Mucosa of stomach (tissue), 1 donor: ENCODE data around the gene LRRC70.

Experiments used
- H3K27me3 ChIP-seq: one replicate; pipeline ENCODE4 v1.7.0; 2013; ENCODE audit warnings: mild to moderate bottlenecking, low read length; ENCODE audit not compliant: control insufficient read depth, insufficient read depth
- H3K36me3 ChIP-seq: one replicate; pipeline ENCODE4 v1.7.0; 2013; ENCODE audit warnings: low read length; ENCODE audit not compliant: control insufficient read depth, insufficient read depth
- H3K4me1 ChIP-seq: one replicate; pipeline ENCODE4 v1.7.0; 2013; ENCODE audit warnings: mild to moderate bottlenecking, low read length; ENCODE audit not compliant: control insufficient read depth, insufficient read depth
- H3K4me3 ChIP-seq: one replicate; pipeline ENCODE4 v1.7.0; 2013; ENCODE audit warnings: low read length
- H3K9ac ChIP-seq: one replicate; pipeline ENCODE4 v1.7.0; 2013; ENCODE audit warnings: mild to moderate bottlenecking, low read length, moderate library complexity
- H3K9me3 ChIP-seq: one replicate; pipeline ENCODE4 v1.7.0; 2013; ENCODE audit warnings: mild to moderate bottlenecking, low read length, moderate library complexity; ENCODE audit not compliant: control insufficient read depth
- donor health status: Pancreatic carcinoma.

LRRC70 gene

DNA sequence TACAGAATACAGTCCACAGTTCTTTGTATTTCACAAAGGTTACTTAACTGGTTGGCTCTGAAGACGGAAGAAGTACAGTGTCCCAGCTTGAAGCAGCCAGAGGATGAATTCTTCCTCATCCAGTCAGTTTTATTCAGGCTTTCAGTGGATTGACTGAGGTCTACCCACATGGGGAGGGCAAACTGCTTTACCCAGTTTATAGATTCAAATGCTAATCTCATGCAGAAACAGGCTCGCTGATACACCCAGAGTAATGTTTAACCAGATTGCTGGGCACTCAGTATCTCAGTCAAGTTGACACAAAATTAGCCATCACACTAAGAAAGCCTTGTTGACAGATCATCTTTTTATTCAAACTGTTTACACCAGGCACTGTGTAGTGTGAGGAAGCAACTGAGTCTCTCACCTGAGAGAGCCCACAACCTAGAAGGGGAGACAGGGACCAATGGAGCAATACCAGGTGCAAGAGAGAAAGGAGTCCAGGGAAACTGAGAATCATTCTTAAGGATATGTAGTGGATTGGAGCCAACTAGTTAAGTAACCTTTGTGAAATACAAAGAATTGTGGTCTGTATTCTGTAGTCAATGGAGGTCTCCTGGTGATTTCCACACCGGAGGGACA is 15.9 kb downstream of the LRRC70 start:
- no peak overlapping the region for H3K9ac ChIP-seq
- H3K27me3 ChIP-seq, result no peaks in the 10 kb centered on the region
- no peaks in the 10 kb centered on the region for H3K4me1 ChIP-seq
- no peaks in the 10 kb centered on the region for H3K9me3 ChIP-seq
- no peak overlapping the region for H3K4me3 ChIP-seq
- no peaks in the 10 kb centered on the region for H3K36me3 ChIP-seq

- H3K4me3 ChIP-seq, result no peak overlapping the region
- no peak overlapping the region for H3K9ac ChIP-seq
- no peaks in the 10 kb centered on the region for H3K36me3 ChIP-seq
- H3K9me3 ChIP-seq, result no peaks in the 10 kb centered on the region
- no peaks in the 10 kb centered on the region for H3K4me1 ChIP-seq
- H3K27me3 ChIP-seq, result no peaks in the 10 kb centered on the region
These were observed 17.5 kb downstream of the LRRC70 start for GRCh38 chr5:62596096-62596495.

DNA sequence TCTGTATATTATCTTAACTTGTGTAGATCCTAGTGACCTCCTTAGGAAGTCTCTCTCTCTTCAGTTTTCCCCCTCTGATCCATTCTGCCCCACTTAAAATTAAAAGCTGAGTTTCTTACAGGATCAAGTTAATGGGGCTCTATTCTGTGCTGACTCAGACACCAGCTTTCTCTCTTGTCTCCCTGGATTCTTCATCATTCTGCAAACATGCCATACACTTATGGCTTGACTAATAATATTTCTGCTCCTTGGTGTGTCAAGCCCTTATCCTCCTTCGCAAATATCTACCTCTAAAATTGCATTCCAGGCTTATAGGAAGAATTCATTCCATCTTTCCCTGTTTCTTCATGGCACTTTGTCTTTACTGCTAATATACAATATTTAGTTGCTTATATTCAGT is 18.1 kb downstream of the LRRC70 start:
- no peaks in the 10 kb centered on the region for H3K27me3 ChIP-seq
- no peak overlapping the region for H3K9ac ChIP-seq
- no peaks in the 10 kb centered on the region for H3K4me1 ChIP-seq
- no peak overlapping the region for H3K4me3 ChIP-seq
- no peaks in the 10 kb centered on the region for H3K36me3 ChIP-seq
- H3K9me3 ChIP-seq, result no peaks in the 10 kb centered on the region

DNA sequence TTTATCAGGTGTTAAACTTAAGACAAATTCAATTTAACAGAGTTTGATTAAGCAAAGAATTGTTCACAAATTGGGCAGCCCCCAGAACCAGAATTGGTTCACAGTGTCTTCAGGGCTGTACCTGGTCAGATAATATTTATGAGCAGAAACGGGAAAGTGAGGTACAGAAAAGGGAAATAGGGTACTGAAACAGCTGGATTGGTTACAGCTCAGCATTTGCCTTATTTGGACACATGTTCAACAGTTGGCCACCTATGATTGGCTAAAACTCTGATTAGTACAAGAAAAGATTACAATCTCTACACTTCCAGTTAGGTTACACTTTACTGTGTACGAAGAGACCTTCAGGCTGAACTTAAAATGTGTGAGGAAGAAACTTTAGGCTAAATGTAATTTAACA is 18.7 kb downstream of the LRRC70 start:
- no peak overlapping the region for H3K4me3 ChIP-seq
- H3K9ac ChIP-seq, result no peak overlapping the region
- H3K36me3 ChIP-seq, result no peaks in the 10 kb centered on the region
- H3K4me1 ChIP-seq, result no peaks in the 10 kb centered on the region
- no peaks in the 10 kb centered on the region for H3K9me3 ChIP-seq
- no peaks in the 10 kb centered on the region for H3K27me3 ChIP-seq

GRCh38 chr5:62600560-62601252 is 22.1 kb downstream of the LRRC70 start:
- Histone ChIP-seq H3K9ac (no peak overlapping the region), H3K27me3 (no peaks in the 10 kb centered on the region), H3K4me1 (no peaks in the 10 kb centered on the region), H3K4me3 (no peak overlapping the region), H3K9me3 (no peaks in the 10 kb centered on the region), H3K36me3 (no peaks in the 10 kb centered on the region)

- H3K27me3 ChIP-seq, result no peaks in the 10 kb centered on the region
- no peak overlapping the region for H3K4me3 ChIP-seq
- no peaks in the 10 kb centered on the region for H3K9me3 ChIP-seq
- H3K9ac ChIP-seq, result no peak overlapping the region
- no peaks in the 10 kb centered on the region for H3K36me3 ChIP-seq
- H3K4me1 ChIP-seq, result no peaks in the 10 kb centered on the region
These were observed 25.3 kb downstream of the LRRC70 start for GRCh38 chr5:62603934-62604333.

DNA sequence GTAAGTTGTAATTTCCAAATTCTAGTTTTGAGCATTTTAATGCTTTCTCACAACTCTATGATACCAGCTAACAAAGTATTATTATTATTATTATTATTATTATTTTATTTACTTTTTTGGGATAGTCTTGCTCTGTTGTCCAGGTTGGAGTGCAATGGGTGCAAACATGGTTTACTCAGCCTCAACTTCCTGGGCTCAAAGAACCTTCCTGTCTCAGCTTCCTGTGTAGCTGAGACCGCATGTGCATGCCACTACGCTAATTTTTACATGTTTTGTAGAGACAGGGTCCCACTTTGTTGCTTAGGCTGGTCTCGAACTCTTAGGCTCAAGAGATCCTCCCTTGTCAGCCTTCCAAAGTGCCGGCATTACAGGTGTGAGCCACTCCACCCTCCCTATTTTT is 27.0 kb downstream of the LRRC70 start:
- no peaks in the 10 kb centered on the region for H3K9me3 ChIP-seq
- no peak overlapping the region for H3K4me3 ChIP-seq
- no peaks in the 10 kb centered on the region for H3K36me3 ChIP-seq
- no peaks in the 10 kb centered on the region for H3K4me1 ChIP-seq
- H3K27me3 ChIP-seq, result no peaks in the 10 kb centered on the region
- no peak overlapping the region for H3K9ac ChIP-seq

GRCh38 chr5:62606878-62607277 is 28.3 kb downstream of the LRRC70 start:
- Histone ChIP-seq H3K36me3 (no peaks in the 10 kb centered on the region), H3K9ac (no peak overlapping the region)

DNA sequence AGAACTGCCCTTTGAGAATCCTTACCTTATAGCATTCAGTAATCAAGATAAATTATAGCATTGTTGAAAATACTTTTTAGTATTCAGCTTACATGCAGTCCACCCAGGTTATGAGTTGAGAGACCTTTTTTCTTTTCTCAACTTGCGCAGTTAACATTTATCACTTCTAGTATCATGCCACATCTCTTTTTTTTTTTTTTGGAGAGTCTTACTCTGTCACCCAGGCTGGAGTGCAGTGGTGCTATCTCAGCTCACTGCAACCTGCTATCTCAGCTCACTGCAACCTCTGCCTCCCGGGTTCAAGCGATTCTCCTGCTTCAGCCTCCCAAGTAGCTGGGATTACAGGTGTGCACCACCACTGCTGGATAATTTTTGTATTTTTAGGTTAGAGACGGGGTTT is 29.0 kb downstream of the LRRC70 start:
- H3K4me3 ChIP-seq, result no peak overlapping the region
- H3K27me3 ChIP-seq, result no peaks in the 10 kb centered on the region
- H3K4me1 ChIP-seq, result no peaks in the 10 kb centered on the region
- no peaks in the 10 kb centered on the region for H3K36me3 ChIP-seq
- no peak overlapping the region for H3K9ac ChIP-seq
- no peaks in the 10 kb centered on the region for H3K9me3 ChIP-seq

More at GRCh38 chr5:62606878-62607277, 28.3 kb downstream of the LRRC70 start:
- Histone ChIP-seq H3K27me3 (no peaks in the 10 kb centered on the region), H3K4me3 (no peak overlapping the region), H3K4me1 (no peaks in the 10 kb centered on the region), H3K9me3 (no peaks in the 10 kb centered on the region)

DNA sequence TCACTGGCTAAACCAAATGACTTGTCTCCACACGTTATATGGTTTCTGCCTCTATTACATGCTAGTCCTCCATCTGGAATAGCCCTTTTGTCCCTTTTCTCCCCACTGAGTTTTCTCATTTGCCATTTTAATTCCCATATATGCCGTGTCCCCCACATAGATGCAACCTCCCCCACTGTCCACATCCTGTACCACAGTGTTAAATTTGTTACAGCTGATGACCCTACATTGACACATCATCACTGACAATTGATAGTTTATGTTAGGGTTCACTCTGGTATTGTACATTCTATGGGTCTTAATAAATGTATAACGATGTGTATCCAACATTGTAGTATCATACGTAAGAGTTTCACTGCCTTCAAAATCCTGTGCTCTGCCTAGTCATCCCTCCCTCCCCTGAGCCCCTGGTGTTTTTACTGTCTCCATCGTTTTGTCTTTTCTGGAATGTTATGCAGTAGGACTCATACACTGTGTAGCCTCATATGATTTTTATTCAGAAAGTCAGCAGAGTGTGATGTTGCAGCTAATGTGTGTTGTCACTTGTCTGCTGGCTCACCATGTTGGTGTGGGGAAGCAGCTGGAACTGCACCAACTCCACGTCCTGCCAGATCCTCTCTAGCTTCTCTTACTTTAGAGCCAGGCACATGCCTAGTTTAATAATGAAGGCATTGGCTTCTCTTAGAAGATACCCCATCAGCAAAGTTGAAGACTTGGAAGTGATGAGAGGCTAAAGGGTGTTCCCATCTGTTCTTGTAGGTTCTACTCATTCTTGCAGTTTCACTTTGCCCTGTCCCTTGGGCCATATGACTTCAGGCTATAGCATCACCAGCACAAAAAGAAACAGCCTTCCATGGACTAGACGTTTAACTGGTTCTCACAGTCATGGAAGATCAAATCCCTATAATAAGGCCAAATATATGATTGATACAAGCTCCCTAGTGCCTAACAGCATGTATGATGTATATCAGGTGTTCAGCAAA is 30.2 kb downstream of the LRRC70 start:
- no peak overlapping the region for H3K9ac ChIP-seq
- H3K4me1 ChIP-seq, result no peaks in the 10 kb centered on the region
- H3K36me3 ChIP-seq, result no peaks in the 10 kb centered on the region
- H3K4me3 ChIP-seq, result no peak overlapping the region
- no peaks in the 10 kb centered on the region for H3K9me3 ChIP-seq
- H3K27me3 ChIP-seq, result no peaks in the 10 kb centered on the region

DNA sequence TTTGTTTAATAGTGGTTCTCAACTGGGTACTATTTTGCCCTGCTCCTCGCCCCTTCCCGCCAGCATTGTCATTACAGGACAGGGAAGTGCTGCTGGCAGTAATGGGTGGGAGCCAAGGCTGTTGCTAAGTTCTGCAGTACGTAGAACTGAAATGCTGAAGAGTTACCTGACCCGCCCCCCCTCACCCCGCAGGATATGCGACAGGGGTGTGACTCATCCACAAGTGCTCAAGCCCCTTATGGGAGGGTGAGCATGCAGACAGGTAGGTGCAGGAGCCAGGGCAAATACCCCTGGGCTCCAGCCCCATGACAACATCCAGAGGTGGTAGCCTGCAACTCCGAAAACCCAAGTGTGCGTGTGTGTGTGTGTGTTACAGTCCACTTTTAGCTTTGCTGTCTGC is 35.7 kb downstream of the LRRC70 start:
- Histone ChIP-seq H3K4me1 (no peaks in the 10 kb centered on the region), H3K9ac (no peak overlapping the region), H3K4me3 (no peak overlapping the region)

More for the DNA sequence above, 35.7 kb downstream of the LRRC70 start:
- H3K27me3 ChIP-seq, result no peaks in the 10 kb centered on the region
- H3K36me3 ChIP-seq, result no peaks in the 10 kb centered on the region
- H3K9me3 ChIP-seq, result no peaks in the 10 kb centered on the region
